HG02885 (cell line): ENCODE data around the gene CRX.
"Not testable (repeated sequence)": the region's sequence is repeated elsewhere in the genome, so short reads cannot be mapped to it uniquely, and the experiment has no call there.

Experiments
- ATAC-seq: cut with Tn5 transposase; IDR thresholded peaks from one replicate; pipeline ENCODE4 v1.9.1; 2021; ENCODE audit warnings: mild to moderate bottlenecking; ENCODE audit not compliant: unreplicated experiment, poor library complexity

CRX gene

GRCh38 chr19:47858231-47858630, 36.5 kb downstream of the CRX start:
- not testable (repeated sequence) for ATAC-seq

- not testable (repeated sequence) for ATAC-seq
Observed at GRCh38 chr19:47858646-47859285, 37.0 kb downstream of the CRX start, which contains the start of gene TPRX2. Gene TPRX2 (plus strand): TSS chr19:47859235. CDS start chr19:47859247, 12 bp downstream.

DNA sequence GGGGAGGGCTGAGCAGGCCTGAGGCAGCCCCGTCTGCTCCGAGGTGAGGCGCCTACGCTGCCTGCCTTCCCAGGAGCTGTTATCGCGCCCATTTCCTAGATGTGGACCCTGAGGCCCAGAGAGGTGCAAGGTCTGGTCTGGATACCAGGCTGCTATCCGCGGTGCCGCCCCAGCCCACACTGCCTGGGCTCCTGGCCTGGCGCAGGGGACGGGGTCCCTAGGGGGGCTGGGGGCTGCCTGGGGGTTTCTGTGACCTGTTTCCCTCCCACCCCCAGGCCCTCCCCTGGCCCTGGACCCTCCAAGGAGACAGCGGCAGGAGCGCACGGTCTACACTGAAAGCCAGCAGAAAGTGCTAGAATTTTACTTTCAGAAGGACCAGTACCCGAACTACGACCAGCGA, 38.1 kb downstream of the CRX start:
- not testable (repeated sequence) for ATAC-seq

- ATAC-seq, result no peak
Observed at GRCh38 chr19:47860602-47861297, 39.0 kb downstream of the CRX start.

GRCh38 chr19:47861630-47862029, 39.9 kb downstream of the CRX start:
- ATAC-seq, result no peak

GRCh38 chr19:47863514-47863936, 41.8 kb downstream of the CRX start:
- ATAC-seq, result no peak

GRCh38 chr19:47865166-47865565, 43.4 kb downstream of the CRX start:
- ATAC-seq, result no peak

DNA sequence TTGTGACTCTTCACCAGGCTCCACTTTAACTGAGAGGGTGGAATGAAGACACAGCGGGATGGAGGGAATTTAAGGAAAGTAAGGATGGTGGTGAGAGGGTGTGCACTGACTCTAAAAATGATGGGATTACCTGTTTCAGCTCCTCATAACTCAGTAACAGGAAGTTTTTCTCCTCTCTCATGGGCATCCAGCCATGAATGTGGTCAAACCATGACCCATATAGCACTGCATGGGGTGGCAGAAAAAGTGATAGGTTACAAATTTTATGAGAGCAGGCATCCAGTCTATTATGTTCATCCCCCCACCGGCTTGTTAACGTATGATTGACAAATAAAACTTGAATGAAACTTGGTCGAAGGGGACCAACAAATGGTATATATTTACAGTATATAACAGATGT, 57.2 kb downstream of the CRX start:
- no peak for ATAC-seq

GRCh38 chr19:47879385-47879784, 57.6 kb downstream of the CRX start:
- not testable (repeated sequence) for ATAC-seq

GRCh38 chr19:47881757-47882156, 60.0 kb downstream of the CRX start:
- ATAC-seq, result no peak

DNA sequence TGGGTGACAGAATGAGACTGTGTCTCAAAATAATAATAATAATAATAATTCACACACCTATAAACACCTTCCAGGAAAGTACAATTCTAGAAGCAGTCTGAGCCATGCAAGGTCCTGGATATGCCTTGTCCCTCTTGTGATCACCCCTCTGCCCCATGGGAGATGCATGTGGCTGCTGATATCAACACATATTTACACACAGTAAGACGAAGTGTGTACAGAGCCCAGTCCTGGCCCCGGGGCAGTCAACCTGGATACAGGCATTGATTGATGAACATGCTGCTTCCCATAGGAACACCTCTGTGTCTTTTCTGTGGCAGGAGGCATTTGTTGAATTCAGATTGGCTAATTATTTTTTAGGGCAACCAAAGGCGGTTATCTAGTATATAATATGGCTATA, 61.2 kb downstream of the CRX start:
- ATAC-seq, result no peak

DNA sequence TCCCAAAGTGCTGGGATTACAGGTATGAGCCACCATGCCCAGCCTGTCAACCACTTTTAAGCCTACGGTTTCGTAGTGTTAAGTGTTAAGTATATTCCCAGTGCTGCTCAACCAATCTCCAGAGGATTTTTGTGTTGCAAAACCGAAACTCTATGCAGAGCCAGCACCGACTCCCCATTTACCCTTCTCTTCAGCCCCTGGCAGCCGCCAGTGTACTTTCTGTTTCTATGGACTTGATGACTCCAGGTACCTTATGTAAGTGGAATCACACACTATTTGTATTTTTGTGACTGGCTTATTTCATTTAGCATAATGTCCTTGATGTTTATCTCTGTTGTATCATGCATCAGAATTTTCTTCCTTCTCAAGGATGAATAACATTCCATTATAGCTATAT, 63.3 kb downstream of the CRX start:
- ATAC-seq, result no peak

GRCh38 chr19:47886010-47886559, 64.3 kb downstream of the CRX start, which contains the start of gene SULT2A1:
Gene SULT2A1 (minus strand): TSS chr19:47886315. CDS start chr19:47886257, 58 bp downstream.
- ATAC-seq, result no peak

GRCh38 chr19:47890865-47891621, 69.3 kb downstream of the CRX start:
- no peak for ATAC-seq

DNA sequence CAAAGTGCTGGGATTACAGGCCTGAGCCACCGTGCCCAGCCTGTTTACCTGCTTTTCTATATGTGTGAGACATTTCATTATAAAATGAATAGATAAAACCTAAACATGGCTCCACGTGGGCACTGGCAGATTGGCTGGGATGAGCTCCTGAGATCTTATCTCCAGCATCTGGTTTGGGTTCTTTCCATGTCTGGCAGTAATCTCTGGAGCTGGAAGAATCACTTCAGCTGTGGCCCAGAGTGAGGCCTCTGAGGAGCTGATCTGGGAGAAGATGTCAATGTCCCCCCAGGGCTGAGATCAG, 69.8 kb downstream of the CRX start:
- no peak for ATAC-seq

- no peak for ATAC-seq
Observed at GRCh38 chr19:47891923-47892666, 70.4 kb downstream of the CRX start.
